Neutrophil (primary cell): ENCODE results near the gene SEMA3A.

Experiments
- H3K27ac ChIP-seq: fragments of 200-600 bp; sonication (generic); 2 replicates; pipeline ENCODE4 v1.5.1; 2016; ENCODE audit warnings: mild to moderate bottlenecking, moderate library complexity
- H3K27me3 ChIP-seq: fragments of 200-600 bp; sonication (generic); 2 replicates; pipeline ENCODE4 v1.6.0; 2016; ENCODE audit warnings: mild to moderate bottlenecking
- H3K36me3 ChIP-seq: fragments of 200-600 bp; sonication (generic); 2 replicates; pipeline ENCODE4 v1.5.1; 2017
- H3K4me1 ChIP-seq, 2 experiments: fragments of 200-600 bp in 1 of 2; sonication (generic) in 1 of 2; 1 replicate in 1 of 2; 2 replicates in 1 of 2; pipeline versions ENCODE4 v1.5.1 to v1.6.1; 2013 to 2016; ENCODE audit warnings: low read depth in 1 of 2, low read length in 1 of 2, mild to moderate bottlenecking in 1 of 2, moderate library complexity in 1 of 2; ENCODE audit not compliant: control insufficient read depth in 1 of 2, insufficient read depth in 1 of 2
- H3K4me3 ChIP-seq, 2 experiments: fragments of 200-600 bp in 1 of 2; sonication (generic) in 1 of 2; 1 replicate in 1 of 2; 2 replicates in 1 of 2; pipeline ENCODE4 v1.5.1; 2013 to 2016; ENCODE audit warnings: low read depth in 1 of 2, low read length in 1 of 2, mild to moderate bottlenecking in 1 of 2, moderate library complexity in 1 of 2
- H3K9me3 ChIP-seq: fragments of 200-600 bp; sonication (generic); 2 replicates; pipeline ENCODE4 v1.5.1; 2016
- CTCF ChIP-seq: fragments of 200-600 bp; sonication (generic); IDR thresholded peaks from 2 replicates; pipeline ENCODE4 v1.5.1; 2016; ENCODE audit warnings: antibody characterized with exemption

The SEMA3A gene

DNA sequence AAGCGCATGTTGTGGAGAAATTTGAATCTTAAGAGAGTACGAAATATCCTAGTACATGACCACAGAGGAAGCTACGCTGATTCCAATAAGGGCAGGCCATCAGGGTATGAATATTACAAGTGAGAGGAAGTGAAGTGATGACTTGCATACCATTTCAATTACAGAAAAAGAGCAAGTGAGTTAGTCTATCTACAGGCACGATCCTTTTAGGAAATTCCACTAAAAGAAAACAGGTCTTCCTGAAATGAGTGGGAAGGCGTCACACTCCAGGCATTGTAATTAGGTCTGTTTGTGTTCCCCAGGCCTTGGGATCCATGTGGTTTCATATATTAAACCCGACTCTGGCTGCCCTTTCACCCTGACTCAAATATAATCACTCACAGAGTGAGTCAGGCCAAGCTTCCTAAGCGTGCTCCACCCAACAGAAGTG lies 152.5 kb downstream of the SEMA3A start:
- no peak for TF ChIP-seq CTCF
- no peaks in the 10 kb centered on the region for H3K36me3 ChIP-seq
- H3K4me3 ChIP-seq = no peak overlapping the region
- no peaks in the 10 kb centered on the region for H3K27me3 ChIP-seq
- H3K27ac ChIP-seq = no peak overlapping the region
- no peaks in the 10 kb centered on the region for H3K9me3 ChIP-seq
- no peaks in the 10 kb centered on the region for H3K4me1 ChIP-seq

GRCh38 chr7:84041649-84042048 lies 152.9 kb downstream of the SEMA3A start:
- Histone ChIP-seq H3K27me3 (no peaks in the 10 kb centered on the region), H3K36me3 (no peaks in the 10 kb centered on the region), H3K4me1 (no peaks in the 10 kb centered on the region), H3K9me3 (no peaks in the 10 kb centered on the region), H3K4me3 (no peak overlapping the region), H3K27ac (no peak overlapping the region)
- TF ChIP-seq CTCF = no peak

GRCh38 chr7:84040355-84040754 lies 154.2 kb downstream of the SEMA3A start:
- no peak overlapping the region for H3K27ac ChIP-seq
- H3K4me1 ChIP-seq = no peaks in the 10 kb centered on the region
- H3K27me3 ChIP-seq = no peaks in the 10 kb centered on the region
- H3K4me3 ChIP-seq = no peak overlapping the region
- no peaks in the 10 kb centered on the region for H3K9me3 ChIP-seq
- no peak for TF ChIP-seq CTCF
- H3K36me3 ChIP-seq = no peaks in the 10 kb centered on the region

- H3K4me1 ChIP-seq = no peaks in the 10 kb centered on the region
- H3K4me3 ChIP-seq = no peak overlapping the region
- no peaks in the 10 kb centered on the region for H3K36me3 ChIP-seq
- TF ChIP-seq CTCF = no peak
- H3K27ac ChIP-seq = no peak overlapping the region
- H3K9me3 ChIP-seq = no peaks in the 10 kb centered on the region
- H3K27me3 ChIP-seq = no peaks in the 10 kb centered on the region
Observed at GRCh38 chr7:84039432-84039831, 155.2 kb downstream of the SEMA3A start.

GRCh38 chr7:84027678-84028077 lies 166.9 kb downstream of the SEMA3A start:
- no peak overlapping the region for H3K27ac ChIP-seq
- H3K4me3 ChIP-seq = no peak overlapping the region
- H3K4me1 ChIP-seq = no peaks in the 10 kb centered on the region
- no peaks in the 10 kb centered on the region for H3K27me3 ChIP-seq
- no peak for TF ChIP-seq CTCF
- no peaks in the 10 kb centered on the region for H3K36me3 ChIP-seq
- no peaks in the 10 kb centered on the region for H3K9me3 ChIP-seq

DNA sequence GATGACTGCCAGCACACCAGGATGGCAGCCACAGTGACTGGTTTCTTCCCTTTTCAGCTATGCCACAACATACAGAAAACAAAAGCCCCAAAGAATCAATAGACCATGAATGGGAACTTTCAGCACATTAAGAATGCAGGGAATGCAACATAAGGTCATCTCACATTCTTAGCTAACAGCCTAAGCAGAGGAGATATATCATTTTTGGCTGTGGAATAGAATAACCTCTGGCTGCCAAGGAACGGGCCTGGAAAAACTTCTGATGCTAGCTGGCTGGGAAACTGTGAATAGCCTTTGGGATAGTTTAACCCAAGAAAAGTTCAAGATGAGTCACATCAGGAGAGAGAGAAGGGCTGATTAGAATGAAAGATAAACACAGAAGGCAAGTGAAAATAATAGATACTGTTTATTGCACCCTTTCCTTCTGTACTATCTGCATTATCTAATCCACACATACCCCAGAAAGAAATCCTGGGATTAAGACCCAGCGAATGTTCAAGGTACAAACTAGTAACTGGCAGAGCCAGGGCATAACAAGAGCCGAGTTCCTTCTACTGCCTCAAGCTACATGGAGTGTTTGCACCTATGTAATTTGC lies 169.2 kb downstream of the SEMA3A start:
- no peak overlapping the region for H3K27ac ChIP-seq
- no peak overlapping the region for H3K4me3 ChIP-seq
- no peaks in the 10 kb centered on the region for H3K36me3 ChIP-seq
- no peak for TF ChIP-seq CTCF
- no peaks in the 10 kb centered on the region for H3K27me3 ChIP-seq
- no peaks in the 10 kb centered on the region for H3K9me3 ChIP-seq
- no peaks in the 10 kb centered on the region for H3K4me1 ChIP-seq
